HG03108 (cell line): ENCODE measurements around the gene CTU1.

Experiments used
- ATAC-seq: cut with Tn5 transposase; IDR thresholded peaks from one replicate; pipeline ENCODE4 v1.9.1; 2021; ENCODE audit warnings: moderate library complexity; ENCODE audit not compliant: unreplicated experiment

The CTU1 gene

GRCh38 chr19:51084505-51084904 lies 23.7 kb downstream of the CTU1 start:
- no peak for ATAC-seq

- ATAC-seq, result no peak
Measured at GRCh38 chr19:51083783-51084182, 24.4 kb downstream of the CTU1 start.

- ATAC-seq, result no peak
Measured at GRCh38 chr19:51083181-51083580, 25.0 kb downstream of the CTU1 start.

GRCh38 chr19:51082611-51083010 lies 25.6 kb downstream of the CTU1 start, which contains the start of gene KLK14:
KLK14 (minus strand) TSS chr19:51082887; CDS start chr19:51082614, 273 bp downstream.
- no peak for ATAC-seq

GRCh38 chr19:51081476-51081875 lies 26.7 kb downstream of the CTU1 start:
- no peak for ATAC-seq

- ATAC-seq, result no peak
Measured at GRCh38 chr19:51079481-51080110, 28.6 kb downstream of the CTU1 start.

GRCh38 chr19:51078731-51079130 lies 29.5 kb downstream of the CTU1 start:
- ATAC-seq, result no peak

- no peak for ATAC-seq
Measured at GRCh38 chr19:51078104-51078503, 30.1 kb downstream of the CTU1 start.

- no peak for ATAC-seq
Measured at GRCh38 chr19:51076631-51077213, 31.5 kb downstream of the CTU1 start.

GRCh38 chr19:51075998-51076397 lies 32.2 kb downstream of the CTU1 start:
- no peak for ATAC-seq

GRCh38 chr19:51071095-51071405 lies 37.2 kb downstream of the CTU1 start:
- no peak for ATAC-seq

- ATAC-seq, result no peak
Measured at GRCh38 chr19:51070334-51071094, 37.7 kb downstream of the CTU1 start.

GRCh38 chr19:51066393-51067186 lies 41.6 kb downstream of the CTU1 start:
- no peak for ATAC-seq

- no peak for ATAC-seq
Measured at GRCh38 chr19:51065221-51065960, 42.8 kb downstream of the CTU1 start.

- no peak for ATAC-seq
Measured at GRCh38 chr19:51064534-51065220, 43.5 kb downstream of the CTU1 start, which contains the start of gene KLK13. KLK13 (minus strand) TSS chr19:51065092; CDS start chr19:51065067, 25 bp downstream.

GRCh38 chr19:51063664-51064063 lies 44.5 kb downstream of the CTU1 start:
- ATAC-seq, result no peak

- no peak for ATAC-seq
Measured at GRCh38 chr19:51060973-51061372, 47.2 kb downstream of the CTU1 start.

GRCh38 chr19:51060336-51060735 lies 47.9 kb downstream of the CTU1 start:
- ATAC-seq, result no peak

GRCh38 chr19:51059715-51060114 lies 48.5 kb downstream of the CTU1 start:
- no peak for ATAC-seq

GRCh38 chr19:51055866-51056265 lies 52.3 kb downstream of the CTU1 start:
- ATAC-seq, result no peak
